Measurements from ENCODE around the gene FUT6. TPM values are rescaled to one million over a fixed set of nuclear protein-coding genes. Genes with fewer than 3 reads are reported as not detected.

Gene FUT6
- total RNA-seq, 1 donor from 2014 or later, result not detected

DNA sequence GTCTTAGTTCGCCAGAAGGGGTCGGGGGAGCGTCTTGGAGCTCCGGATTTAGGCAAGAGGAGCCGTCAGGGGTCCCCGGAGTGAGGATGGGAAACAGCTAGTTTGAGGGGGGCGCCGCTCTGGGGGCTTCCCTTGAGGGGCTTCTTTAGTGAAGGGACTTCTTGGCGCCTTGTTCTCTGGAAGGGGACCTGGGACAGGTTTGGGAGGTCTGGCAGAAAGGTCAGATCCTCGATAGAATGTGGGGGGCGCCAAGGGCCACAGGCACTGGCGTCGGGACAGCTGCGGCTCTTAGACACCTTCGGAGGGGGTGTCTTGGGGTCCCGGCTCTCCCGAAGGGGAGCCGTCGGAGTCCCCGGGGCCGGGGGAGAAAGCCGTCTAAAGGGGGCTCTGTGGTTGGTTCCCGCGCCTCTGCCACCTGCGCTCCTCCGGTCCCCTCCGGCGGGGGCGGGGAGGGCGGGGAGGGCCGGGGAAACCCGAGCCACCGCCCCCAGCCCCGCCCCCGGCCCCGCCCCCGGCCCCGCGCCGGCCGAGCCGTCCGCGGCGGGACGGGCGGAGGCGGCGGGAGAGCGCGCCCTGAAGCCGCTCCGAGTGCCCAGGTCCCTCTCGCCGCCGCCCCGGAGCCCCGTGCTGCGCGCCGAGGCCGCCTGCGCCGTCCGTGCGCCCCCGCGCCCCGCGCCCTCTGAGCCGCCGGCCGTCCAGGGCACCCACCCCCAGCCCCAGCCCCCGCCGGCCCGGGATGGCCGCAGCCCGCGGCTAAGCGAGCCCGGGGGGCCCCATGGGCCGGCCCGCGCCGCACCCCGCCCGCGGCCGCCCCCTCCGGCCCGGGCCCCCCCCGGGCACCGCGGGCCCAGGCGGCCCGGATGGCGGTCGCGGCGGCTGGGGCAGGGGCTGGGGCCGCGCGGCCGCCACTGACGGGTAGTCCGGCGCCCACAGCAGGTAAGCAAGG lies 34.7 kb downstream of the FUT6 start, which contains the start of gene NRTN:
NRTN (plus strand) TSS at position 552 of the 946 bp plus-strand sequence. CDS start 19,099 bp downstream, outside the sequence.
- Histone ChIP-seq H3K36me3 (no peaks in the 10 kb centered on the region), H3K27me3 (peaks cover 39% of the 10 kb centered on the region), H3K4me3 (peak within 1 kb of the TSS; percentile 49), H3K4me2 (peak within 1 kb of the TSS; percentile 75), H3K9ac (no peak within 1 kb of the TSS), H3K27ac (no peak within 1 kb of the TSS), H2AFZ (replicated peaks) (peak within 1 kb of the TSS; percentile 41), H3K9me3 (ENCODE audit: low read depth) (no peaks in the 10 kb centered on the region), H4K20me1 (ENCODE audit: low read depth) (no peaks in the 10 kb centered on the region), H3K79me2 (ENCODE audit: low read depth) (no peaks in the 10 kb centered on the region), H3F3A (ENCODE audit: low read depth) (peaks cover 28% of the 10 kb centered on the region), H3K4me1 (peaks cover 10% of the 10 kb centered on the region)
- H3K4me1 Mint-ChIP-seq, result peaks cover 34% of the 10 kb centered on the region
- no peaks in the 10 kb centered on the region for H3K36me3 Mint-ChIP-seq
- peak within 1 kb of the TSS; percentile 81 for H3K4me3 Mint-ChIP-seq
- H3K27ac Mint-ChIP-seq, result no peak within 1 kb of the TSS
- H3K27me3 Mint-ChIP-seq (ENCODE audit: insufficient read depth, low read depth), result peaks cover 22% of the 10 kb centered on the region
- no peak for TF ChIP-seq CTCF (IDR thresholded peaks at IDR 0.05)
- TF ChIP-seq EZH2phosphoT487 (IDR thresholded peaks at IDR 0.05), result no peak
- TF ChIP-seq EZH2 (IDR thresholded peaks at IDR 0.05), result no peak
- peak; percentile 84 for DNase-seq (ENCODE audit: low spot score)
- H3K9me3 Mint-ChIP-seq, result no peaks in the 10 kb centered on the region

GRCh38 chr19:5803752-5804515 lies 35.6 kb downstream of the FUT6 start:
- TF ChIP-seq EZH2phosphoT487 (IDR thresholded peaks at IDR 0.05), result no peak
- peak; percentile 98 for TF ChIP-seq CTCF (IDR thresholded peaks at IDR 0.05)
- DNase-seq (ENCODE audit: low spot score), result peak; percentile 97
- peaks cover 20% of the 10 kb centered on the region for H3K27me3 Mint-ChIP-seq (ENCODE audit: insufficient read depth, low read depth)
- H3K9ac ChIP-seq, result no peak overlapping the region
- no peaks in the 10 kb centered on the region for H3K79me2 ChIP-seq (ENCODE audit: low read depth)
- peak overlapping the region; percentile 33 for H3K4me3 ChIP-seq
- no peaks in the 10 kb centered on the region for H4K20me1 ChIP-seq (ENCODE audit: low read depth)
- H3K9me3 Mint-ChIP-seq, result no peaks in the 10 kb centered on the region
- peaks cover 38% of the 10 kb centered on the region for H3K4me1 Mint-ChIP-seq
- no peaks in the 10 kb centered on the region for H3K36me3 ChIP-seq
- H3K4me1 ChIP-seq, result peaks cover 10% of the 10 kb centered on the region
- peak overlapping the region; percentile 81 for H3K4me3 Mint-ChIP-seq
- H3K9me3 ChIP-seq (ENCODE audit: low read depth), result no peaks in the 10 kb centered on the region
- no peak overlapping the region for H3K27ac Mint-ChIP-seq
- no peak overlapping the region for H3K27ac ChIP-seq
- H3F3A ChIP-seq (ENCODE audit: low read depth), result peaks cover 28% of the 10 kb centered on the region
- peaks cover 39% of the 10 kb centered on the region for H3K27me3 ChIP-seq
- H3K4me2 ChIP-seq, result peak overlapping the region; percentile 67
- H2AFZ ChIP-seq (replicated peaks), result peak overlapping the region; percentile 70
- no peaks in the 10 kb centered on the region for H3K36me3 Mint-ChIP-seq

DNA sequence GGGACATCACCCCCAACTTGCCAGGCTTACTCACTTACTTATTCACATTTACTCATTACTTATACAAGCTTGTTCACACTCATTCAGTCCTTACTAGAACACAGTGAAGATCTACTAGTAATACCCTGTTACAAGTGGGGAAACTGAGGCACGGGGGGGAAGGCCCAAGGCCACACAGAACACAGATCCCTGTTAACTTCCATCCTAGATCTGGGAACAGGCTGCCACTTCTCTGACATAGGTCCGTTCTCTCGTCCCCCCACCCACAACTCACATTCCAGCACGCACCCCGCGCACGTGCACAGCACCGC lies 36.1 kb downstream of the FUT6 start:
- Histone ChIP-seq H3F3A (ENCODE audit: low read depth) (peaks cover 28% of the 10 kb centered on the region), H3K27me3 (peaks cover 39% of the 10 kb centered on the region), H3K4me2 (peak overlapping the region; percentile 67), H3K27ac (no peak overlapping the region), H3K79me2 (ENCODE audit: low read depth) (no peaks in the 10 kb centered on the region), H3K9me3 (ENCODE audit: low read depth) (no peaks in the 10 kb centered on the region), H4K20me1 (ENCODE audit: low read depth) (no peaks in the 10 kb centered on the region), H2AFZ (replicated peaks) (peak overlapping the region; percentile 70), H3K36me3 (no peaks in the 10 kb centered on the region), H3K9ac (no peak overlapping the region), H3K4me3 (peak overlapping the region; percentile 24), H3K4me1 (peaks cover 10% of the 10 kb centered on the region)
- no peak for TF ChIP-seq CTCF (IDR thresholded peaks at IDR 0.05)
- TF ChIP-seq EZH2phosphoT487 (IDR thresholded peaks at IDR 0.05), result no peak
- no peak for TF ChIP-seq EZH2 (IDR thresholded peaks at IDR 0.05)
- H3K36me3 Mint-ChIP-seq, result no peaks in the 10 kb centered on the region
- peaks cover 23% of the 10 kb centered on the region for H3K27me3 Mint-ChIP-seq (ENCODE audit: insufficient read depth, low read depth)
- H3K4me3 Mint-ChIP-seq, result peak overlapping the region; percentile 79
- H3K27ac Mint-ChIP-seq, result no peak overlapping the region
- DNase-seq (ENCODE audit: low spot score), result no peak
- H3K9me3 Mint-ChIP-seq, result no peaks in the 10 kb centered on the region
- H3K4me1 Mint-ChIP-seq, result peaks cover 38% of the 10 kb centered on the region
